Left renal pelvis (tissue), 4 donors: ENCODE results near the gene LGI2. TPM values are rescaled to one million over a fixed set of nuclear protein-coding genes. Genes with fewer than 3 reads are reported as not detected.

Experiments used
- DNase-seq, 4 donors: peaks; one replicate each; pipeline ENCODE4 v3.0.0-alpha.2; 2013; ENCODE audit warnings: low read depth in 4 of 4, low spot score in 3 of 4
- polyA plus RNA-seq, 4 donors: library from polyadenylated mRNA; unstranded; fragments of 120-200 nt; gene quantifications; one replicate each; pipeline ENCODE4 v1.2.1, GENCODE V29; 2013; ENCODE audit not compliant: insufficient read length in 4 of 4

LGI2 gene
- polyA plus RNA-seq, 4 donors: 20.7 to 32.2 (median 26.5) TPM

DNA sequence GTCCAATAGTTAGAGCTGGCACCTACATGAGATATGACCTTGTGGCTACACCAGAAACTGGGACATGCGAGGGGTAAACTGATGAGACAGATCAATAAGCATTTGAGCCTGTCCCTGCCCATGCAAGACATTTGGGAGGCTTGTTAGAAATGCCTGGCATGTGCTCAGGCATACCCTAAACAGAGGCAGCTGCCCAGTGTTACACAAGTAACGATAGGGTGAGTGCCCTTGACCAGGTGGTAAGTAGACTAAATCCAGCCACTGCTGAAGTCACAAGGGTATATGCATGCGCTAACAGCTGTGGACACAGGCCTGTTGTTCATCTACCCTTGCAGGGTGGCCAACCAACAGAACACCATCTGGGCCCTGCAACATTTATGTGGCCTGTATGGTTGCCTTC is 61.8 kb downstream of the LGI2 start:
- no peak for DNase-seq

GRCh38 chr4:24968278-24968677 is 62.5 kb downstream of the LGI2 start:
- DNase-seq: no peak

DNA sequence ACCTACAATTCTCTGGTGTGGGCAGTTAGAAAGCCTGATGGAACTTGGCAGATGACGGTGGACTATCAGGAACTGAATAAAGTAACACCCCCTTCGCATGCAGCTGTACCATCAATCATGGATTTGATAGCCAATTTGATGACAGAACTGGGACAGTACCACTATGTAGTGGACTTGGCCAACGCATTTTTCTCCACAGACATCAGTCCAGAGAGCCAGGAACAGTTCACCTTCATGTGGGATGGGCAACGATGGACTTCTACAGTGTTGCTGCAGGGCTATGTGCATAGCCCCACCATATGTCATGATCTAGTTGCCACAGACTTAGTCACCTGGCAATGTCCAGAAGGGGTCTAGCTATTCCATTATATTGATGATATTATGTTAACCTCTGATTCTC is 63.4 kb downstream of the LGI2 start:
- no peak for DNase-seq

DNA sequence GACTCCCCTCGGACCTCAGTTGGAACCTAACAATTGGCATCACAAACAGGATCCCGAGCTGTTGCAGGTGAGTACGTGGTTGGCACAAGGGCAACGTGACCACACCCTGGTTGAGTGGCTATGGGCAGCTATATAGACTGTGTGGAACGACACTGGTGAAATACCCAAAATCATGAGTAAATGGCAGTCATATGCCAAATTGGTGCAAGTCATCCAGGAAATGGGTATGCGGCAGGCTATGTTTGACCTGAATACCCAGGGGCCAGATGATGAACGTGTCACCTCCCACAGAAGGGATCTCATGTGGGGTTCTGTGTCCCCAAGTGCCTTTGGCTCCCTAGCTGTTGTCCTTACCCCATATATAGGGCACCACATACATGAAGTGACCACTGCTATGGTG is 64.7 kb downstream of the LGI2 start:
- no peak for DNase-seq

- DNase-seq: no peak
These were observed 65.1 kb downstream of the LGI2 start for GRCh38 chr4:24965627-24966026.

DNA sequence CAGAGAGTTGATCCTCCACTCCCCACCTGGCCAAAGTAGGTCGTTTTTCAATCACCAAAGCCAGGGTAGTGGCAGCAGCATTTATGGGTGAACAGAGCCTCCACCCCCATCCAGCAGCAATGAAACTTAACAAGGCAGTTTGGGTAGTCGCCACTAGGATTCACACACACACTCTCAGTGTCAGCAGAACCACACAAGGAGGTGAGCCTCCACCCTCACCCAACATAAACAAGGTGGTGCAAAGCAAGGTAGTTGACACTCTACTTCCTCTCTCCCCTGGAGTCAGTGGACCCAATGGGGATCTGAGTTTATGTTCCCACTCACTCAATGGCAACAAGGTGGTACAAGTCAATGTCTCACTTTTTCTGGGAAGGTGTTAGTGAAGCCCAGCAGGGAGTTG is 67.5 kb downstream of the LGI2 start:
- DNase-seq: no peak

DNA sequence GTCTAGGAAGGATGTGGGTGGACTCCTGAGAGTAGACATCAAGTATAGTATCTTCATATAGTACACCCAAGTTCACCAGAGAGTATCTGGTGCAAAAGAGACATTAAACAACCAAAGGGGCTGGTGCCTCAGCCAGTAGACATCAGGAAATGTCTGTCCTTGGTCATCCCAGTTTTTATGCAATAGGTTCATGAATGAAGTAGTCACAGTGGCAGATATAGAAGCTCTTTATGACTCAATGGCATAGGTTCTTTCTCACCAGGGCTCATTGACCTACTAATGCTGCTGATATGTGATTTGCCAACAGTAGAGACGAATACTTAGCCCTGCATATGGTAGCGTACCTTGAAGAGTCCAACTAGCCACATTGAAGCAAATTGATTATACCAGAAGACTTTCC is 72.9 kb downstream of the LGI2 start:
- DNase-seq: no peak

DNA sequence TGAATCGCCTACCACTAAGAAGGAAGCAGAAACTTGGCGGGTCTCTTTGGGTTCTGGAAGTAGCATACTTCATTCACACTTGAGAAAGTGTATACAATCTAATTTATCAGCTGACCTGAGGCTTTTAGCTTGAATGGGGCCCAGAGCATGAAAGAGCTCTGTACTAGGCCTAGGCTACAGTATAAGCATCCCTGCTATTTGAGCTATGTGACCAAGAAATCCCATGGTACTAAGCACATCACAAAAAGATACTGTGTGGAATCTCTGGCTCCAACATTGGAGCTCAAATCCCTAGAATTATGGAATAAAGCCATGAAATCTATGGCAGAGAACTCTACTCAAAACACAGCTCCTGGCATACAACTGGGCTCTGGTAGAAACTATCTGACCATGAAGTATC is 74.0 kb downstream of the LGI2 start:
- no peak for DNase-seq

- DNase-seq: no peak
These were observed 74.7 kb downstream of the LGI2 start for GRCh38 chr4:24956091-24956490.

DNA sequence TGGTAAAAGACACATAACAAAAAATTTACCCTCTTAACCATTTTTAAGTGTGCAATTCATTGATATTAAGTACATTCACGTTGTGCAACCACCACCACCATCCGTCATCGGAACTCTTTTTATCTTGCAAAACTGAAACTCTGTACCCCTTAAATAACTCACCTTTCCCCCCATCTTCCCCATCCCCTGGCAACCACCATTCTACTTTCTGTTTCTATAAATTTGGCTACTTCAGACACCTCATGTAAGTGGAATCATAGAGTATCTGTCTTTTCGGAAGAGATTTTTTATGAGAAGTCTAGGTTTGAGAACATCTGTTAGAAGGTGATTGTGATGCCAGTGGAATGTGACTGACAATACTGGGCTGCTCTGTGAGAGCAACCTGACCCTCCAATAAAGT is 78.1 kb downstream of the LGI2 start:
- DNase-seq: no peak

- DNase-seq: no peak
These were observed 80.8 kb downstream of the LGI2 start for GRCh38 chr4:24949970-24950369.

Other genes with a start within 250 kb of the LGI2 start
- 10 to 100 TPM in 3 of 4 donors, 1 to 10 TPM in 1; 8.2 to 33.7 (median 12.9) TPM for gene SOD3, start 235.4 kb downstream of the LGI2 start, polyA plus RNA-seq
- 10 to 100 TPM; 12.9 to 21.6 (median 19.4) TPM for gene CCDC149, start 117.9 kb downstream of the LGI2 start, polyA plus RNA-seq
- gene SEPSECS, start 129.5 kb upstream of the LGI2 start, polyA plus RNA-seq: 10 to 100 TPM; 10.7 to 20.7 (median 18.5) TPM
- 10 to 100 TPM; 14.1 to 22.6 (median 16.7) TPM for gene PI4K2B, start 203.1 kb upstream of the LGI2 start, polyA plus RNA-seq